Amygdala (tissue), 56 donors: Measurements from ENCODE around the gene VPS33A.
"Not testable (repeated sequence)": the region's sequence is repeated elsewhere in the genome, so short reads cannot be mapped to it uniquely, and the experiment has no call there.

Source experiments
- DNase-seq, 56 donors: peaks; one replicate each; lab custom pipeline; 2025; lab: John Stamatoyannopoulos, UW

VPS33A gene

GRCh38 chr12:122266230-122266901, at the start of gene VPS33A:
Gene VPS33A (minus strand): TSS chr12:122266494. CDS start chr12:122266408, 86 bp downstream.
- DNase-seq: peak; percentile 32 to 97 (median 92)

DNA sequence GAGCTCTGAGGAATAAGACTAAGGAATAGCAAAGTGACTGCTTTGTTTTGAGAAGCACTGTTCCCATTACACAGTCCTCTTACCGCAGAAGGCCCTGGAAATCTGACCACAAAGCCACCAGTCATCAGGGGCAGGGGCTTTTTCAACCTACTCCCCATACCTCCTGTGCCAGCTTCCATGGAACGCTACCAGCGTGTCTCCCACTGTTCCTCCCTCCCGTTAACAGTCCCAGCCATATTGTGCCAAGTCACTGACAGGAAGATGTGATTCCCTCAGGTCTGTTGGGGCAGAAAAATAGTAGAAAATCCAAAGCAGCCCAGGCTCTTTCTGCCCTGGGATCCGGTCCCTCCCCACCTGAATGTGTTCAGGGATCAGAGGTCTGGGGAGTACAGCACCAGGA, 46.6 kb upstream of the VPS33A start:
- no peak for DNase-seq

DNA sequence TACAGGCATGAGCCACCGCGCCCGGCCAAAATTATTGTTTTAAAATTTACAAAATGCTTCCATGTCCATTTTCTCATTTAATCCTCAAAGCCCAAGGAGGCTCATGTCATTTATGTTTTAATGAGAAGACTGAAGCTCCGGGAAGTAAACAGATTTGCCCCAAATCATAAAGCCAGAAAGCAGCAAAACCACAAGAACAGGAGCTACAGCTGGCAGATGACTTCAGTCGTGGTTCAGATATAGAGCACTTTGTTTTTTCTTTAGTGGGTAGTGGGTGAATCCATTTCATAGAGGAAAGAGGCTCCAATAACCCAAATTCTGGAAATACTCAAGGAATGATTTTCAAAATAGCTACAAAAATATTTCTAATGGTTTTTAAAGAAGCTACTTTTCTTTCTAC, 45.4 kb upstream of the VPS33A start:
- no peak for DNase-seq

- DNase-seq: no peak
Measured at GRCh38 chr12:122310626-122311333, 44.5 kb upstream of the VPS33A start.

DNA sequence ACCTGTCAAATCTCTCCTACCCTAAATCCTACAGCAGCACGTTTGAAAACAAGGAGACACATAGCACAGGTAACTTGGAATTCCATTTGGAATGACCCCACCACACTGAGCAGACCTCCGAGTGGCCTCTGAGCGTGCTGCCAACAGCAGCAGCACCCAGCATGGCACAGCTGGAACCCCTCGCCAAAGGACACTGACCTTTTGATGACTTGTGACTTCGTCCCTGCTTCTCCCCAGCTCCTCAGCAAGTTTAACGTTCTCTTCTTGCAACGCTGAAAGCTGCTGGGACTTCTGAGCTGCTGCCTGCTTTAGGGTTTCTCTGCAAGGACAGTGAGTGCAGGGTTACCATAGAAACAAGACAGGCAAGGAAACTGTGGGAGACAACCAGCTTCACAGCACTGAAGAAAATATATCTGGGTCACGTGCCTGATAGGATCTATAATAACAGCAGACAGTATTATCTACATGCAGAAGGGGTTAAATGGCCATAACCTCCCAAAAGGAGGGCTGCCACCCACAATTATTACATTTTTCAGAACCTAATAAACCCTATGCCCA, 43.3 kb upstream of the VPS33A start:
- DNase-seq: peak in 11 of 56 donors; percentile 3 to 43 (median 18)

- DNase-seq: no peak
Measured at GRCh38 chr12:122308811-122309210, 42.5 kb upstream of the VPS33A start.

DNA sequence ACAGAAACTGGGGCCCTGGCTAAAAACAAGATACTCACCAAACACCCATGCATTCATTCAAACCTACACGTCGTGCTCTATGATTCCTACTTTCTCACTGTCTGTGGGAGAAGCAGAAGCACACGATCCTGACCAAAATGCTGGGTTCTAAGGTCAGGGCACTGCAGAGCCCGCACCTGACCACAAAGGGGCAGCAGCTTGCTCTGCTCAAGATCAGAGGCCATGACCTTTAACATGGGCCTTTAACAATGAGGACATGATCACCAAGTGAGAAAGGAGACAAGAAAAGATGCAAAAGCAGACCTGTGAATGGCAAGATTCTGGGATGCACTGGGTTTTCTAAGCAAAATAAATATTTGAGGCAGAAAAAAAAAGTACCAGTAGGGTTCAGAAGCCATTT, 40.1 kb upstream of the VPS33A start:
- no peak for DNase-seq

- DNase-seq: no peak
Measured at GRCh38 chr12:122304924-122305323, 38.6 kb upstream of the VPS33A start.

- DNase-seq: no peak
Measured at GRCh38 chr12:122303068-122303467, 36.8 kb upstream of the VPS33A start.

GRCh38 chr12:122298071-122298748, 31.9 kb upstream of the VPS33A start:
- no peak for DNase-seq

- DNase-seq: peak in 3 of 56 donors; percentile 17 to 21 (median 18)
Measured at GRCh38 chr12:122297494-122297893, 31.2 kb upstream of the VPS33A start.

DNA sequence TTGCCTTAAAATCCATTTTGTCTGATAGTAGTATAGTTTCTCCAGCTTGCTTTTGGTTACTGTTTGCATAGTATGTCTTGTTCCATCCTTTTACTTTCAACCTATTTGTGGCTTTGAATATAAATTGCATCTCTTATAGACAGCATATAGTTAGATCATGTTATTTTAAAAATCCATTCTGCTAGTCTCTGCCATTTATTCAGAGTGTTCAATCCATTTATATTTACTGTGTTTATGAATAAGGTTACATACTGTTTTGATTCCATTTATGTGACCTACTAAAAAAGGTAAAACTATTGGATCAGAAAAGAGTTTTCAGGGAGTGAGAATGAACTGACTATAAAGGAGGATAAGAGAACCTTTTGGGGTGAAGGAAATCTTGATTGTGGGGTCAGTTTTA, 29.6 kb upstream of the VPS33A start:
- DNase-seq: no peak

DNA sequence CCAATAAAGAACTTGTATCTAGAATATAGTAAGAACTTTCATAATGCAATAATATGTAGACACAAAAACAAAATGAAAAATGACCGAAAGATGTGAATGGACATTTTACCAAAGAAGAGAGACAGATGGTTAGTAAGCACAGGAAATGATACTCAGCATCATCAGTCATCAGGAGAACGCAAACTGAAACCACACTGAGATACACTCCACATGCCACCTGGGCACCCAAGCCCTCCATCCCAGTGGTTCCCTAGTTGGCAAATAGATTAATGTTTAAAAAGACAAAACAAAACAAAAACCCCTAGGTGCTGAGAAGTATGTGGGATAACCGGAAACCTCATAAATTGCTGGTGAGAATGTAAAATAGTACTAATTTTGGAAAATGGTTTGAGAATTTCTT, 26.8 kb upstream of the VPS33A start:
- no peak for DNase-seq

DNA sequence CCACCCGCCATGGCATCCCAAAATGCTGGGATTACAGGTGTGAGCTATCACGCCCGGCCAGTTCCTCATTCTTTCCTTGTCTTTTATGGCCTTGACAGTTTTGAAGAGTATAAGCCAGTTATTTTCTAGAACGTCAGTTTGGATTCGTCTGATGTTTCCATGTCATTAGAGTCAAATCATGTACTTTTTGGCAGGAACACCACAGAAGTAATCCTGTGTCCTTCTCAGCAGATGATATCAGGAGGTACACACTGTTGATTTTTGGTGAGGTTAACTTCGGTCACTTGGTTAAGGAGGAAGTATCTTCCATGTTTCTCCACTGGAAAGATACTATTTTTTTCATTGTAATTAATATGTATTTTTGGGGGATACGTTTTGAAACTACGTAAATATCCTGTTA, 25.1 kb upstream of the VPS33A start:
- DNase-seq: no peak

DNA sequence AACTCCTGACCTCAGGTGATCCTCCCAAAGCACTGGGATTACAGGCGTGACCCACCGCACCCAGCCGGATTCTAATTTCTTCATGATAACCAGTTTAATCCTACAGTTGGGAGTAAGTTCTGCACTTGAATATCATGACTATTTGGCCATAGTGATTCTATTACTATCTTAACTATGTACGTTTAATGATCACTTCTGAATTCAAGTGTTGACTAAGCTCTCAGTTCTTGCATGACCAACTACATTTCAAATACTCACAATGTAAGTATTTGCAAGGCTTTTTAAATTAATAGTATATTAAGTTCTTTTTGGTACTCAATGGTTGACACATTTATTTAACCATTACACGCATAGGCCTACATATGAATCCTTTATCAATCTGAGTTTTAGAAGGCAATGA, 17.4 kb upstream of the VPS33A start:
- no peak for DNase-seq

- no peak for DNase-seq
Measured at GRCh38 chr12:122282061-122282460, 15.8 kb upstream of the VPS33A start.

- no peak for DNase-seq
Measured at GRCh38 chr12:122276242-122276641, 9.9 kb upstream of the VPS33A start.

DNA sequence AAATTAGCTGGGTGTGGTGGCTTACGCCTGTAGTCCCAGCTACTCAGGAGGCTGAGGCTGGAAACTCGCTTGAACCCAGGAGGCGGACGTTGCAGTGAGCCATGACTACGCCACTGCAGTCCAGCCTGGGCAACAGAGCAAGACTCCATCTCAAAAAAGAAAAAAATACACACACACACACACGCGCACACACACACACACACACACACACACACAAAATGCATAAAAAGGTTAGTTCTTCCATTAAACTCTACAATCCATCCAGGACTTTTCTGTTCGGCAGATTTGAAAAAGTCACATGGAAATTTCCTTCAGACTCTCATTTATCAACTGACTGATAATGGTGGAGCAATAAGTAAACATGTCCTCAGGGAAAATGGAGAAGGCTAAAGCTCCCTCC, 9.2 kb upstream of the VPS33A start:
- DNase-seq: no peak

DNA sequence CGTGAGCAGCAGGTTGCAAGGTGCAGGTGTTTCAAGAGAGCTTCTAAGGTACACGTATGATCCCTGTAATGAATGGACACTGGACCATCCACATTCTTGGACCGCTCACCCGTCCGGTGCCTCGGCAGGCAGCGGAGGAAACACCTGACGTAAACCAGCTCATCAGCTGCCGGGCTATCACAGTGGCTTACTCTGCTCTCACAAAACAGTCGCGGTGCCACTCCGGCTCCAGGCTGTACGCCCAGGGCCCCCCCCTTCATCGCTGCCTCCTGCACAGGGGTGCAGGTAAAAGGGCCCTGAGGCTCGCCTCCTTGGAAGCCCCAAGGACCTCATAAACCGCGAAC, 436 bp downstream of the VPS33A start:
- peak in 17 of 56 donors; percentile 10 to 75 (median 51) for DNase-seq

GRCh38 chr12:122265476-122265875, 818 bp downstream of the VPS33A start:
- no peak for DNase-seq

DNA sequence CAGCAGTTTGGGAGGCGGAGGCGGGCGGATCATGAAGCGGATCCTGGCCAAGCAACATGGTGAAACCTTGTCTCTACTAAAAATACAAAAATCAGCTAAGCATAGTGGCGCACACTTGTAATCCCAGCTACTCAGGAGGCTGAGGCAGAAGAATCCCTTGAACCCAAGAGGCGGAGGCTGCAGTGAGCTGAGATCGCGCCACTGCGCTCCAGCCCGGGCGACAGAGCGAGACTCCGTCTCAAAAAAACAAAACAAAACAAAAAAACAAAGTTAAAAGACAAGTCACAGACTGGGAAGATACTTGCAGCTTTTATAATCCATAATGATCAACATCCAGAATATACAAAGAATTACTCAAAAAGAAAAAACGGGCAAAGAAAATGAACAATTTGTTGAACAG, 5.6 kb downstream of the VPS33A start:
- not testable (repeated sequence) for DNase-seq
